GM12801 (cell line): ENCODE data around the gene ZBTB38.

ENCODE experiments used
- TF ChIP-seq, protein P1 (sequence below): IDR thresholded peaks from one replicate; pipeline ENCODE4 v1.5.1; 2011; ENCODE audit warnings: control low read depth; ENCODE audit not compliant: insufficient read length; ENCODE audit errors: extremely low read depth

Gene ZBTB38

DNA sequence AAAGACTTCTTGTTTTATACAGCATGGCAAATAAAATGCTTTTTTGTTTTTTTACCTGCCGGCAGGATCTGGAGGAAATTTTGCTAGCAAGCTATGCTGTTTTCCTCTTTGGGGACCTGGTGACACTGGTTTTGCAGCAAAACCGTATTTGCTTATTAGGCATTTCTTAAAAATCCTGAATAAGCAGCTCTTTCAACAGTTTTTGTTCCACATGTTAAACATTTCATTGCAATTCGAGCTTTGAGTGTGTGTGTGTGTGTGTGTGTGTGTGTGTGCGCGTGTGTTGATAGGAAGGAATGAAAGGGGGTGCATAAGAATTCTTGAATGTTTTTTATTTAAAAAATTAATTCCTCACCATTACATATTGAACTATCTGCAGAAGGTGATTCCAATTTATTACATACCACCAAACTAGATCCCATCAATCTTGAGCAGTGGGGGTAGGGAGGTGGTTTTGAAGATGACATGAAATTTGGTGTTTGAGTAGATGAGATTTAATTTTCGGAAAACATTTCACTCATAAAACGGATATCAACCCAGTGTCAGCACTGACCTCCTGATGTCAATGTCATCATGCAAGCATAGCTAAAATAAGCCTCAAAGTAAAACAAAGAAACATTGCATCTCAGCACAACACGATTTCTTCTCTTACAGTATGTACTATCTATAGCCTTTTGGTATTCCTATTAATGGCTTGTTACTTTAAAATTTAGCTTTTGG, 17.3 kb downstream of the ZBTB38 start:
- TF ChIP-seq, protein P1, sequence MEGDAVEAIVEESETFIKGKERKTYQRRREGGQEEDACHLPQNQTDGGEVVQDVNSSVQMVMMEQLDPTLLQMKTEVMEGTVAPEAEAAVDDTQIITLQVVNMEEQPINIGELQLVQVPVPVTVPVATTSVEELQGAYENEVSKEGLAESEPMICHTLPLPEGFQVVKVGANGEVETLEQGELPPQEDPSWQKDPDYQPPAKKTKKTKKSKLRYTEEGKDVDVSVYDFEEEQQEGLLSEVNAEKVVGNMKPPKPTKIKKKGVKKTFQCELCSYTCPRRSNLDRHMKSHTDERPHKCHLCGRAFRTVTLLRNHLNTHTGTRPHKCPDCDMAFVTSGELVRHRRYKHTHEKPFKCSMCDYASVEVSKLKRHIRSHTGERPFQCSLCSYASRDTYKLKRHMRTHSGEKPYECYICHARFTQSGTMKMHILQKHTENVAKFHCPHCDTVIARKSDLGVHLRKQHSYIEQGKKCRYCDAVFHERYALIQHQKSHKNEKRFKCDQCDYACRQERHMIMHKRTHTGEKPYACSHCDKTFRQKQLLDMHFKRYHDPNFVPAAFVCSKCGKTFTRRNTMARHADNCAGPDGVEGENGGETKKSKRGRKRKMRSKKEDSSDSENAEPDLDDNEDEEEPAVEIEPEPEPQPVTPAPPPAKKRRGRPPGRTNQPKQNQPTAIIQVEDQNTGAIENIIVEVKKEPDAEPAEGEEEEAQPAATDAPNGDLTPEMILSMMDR: no peak

DNA sequence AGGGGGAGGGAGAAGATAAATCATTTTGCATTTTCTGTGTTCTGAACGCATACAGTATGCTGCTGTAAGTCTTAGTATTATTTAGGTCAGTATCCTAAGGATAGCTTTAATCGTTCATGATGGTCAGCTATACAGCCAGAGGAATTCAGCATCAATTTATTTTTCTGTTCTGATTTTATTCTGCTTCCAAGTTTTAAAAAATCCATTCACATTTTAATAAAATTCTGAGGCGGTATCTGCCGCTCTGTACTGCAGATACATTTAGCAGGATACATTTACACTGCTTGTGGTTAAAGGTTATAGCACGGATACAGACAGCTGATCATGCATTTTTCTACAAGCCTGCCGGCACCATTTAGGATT, 17.8 kb downstream of the ZBTB38 start:
- TF ChIP-seq, protein P1: no peak

DNA sequence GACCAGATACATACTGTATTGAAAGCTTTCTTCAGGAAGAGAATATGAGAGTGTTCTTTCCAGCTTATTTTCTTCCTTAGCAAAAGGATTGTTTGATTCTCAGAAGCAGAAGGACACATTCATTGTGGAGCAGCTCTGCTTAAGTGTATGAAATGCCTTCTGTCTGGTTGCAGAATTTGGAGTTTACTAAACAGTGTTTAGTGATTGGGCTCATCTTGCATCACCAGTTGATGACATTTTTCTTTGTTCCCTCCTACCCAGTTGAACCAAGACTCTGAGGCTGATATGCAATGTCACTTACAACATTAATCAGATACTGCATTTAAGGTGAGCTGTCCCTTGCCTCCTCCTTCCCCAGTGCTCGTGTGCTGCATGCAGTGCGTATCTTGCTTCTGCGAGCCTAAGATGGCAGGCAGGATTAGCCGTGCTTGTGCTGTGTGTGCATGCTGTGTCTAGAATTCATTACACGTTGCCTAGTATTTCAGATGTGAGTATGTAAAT, 18.4 kb downstream of the ZBTB38 start:
- TF ChIP-seq, protein P1: no peak

DNA sequence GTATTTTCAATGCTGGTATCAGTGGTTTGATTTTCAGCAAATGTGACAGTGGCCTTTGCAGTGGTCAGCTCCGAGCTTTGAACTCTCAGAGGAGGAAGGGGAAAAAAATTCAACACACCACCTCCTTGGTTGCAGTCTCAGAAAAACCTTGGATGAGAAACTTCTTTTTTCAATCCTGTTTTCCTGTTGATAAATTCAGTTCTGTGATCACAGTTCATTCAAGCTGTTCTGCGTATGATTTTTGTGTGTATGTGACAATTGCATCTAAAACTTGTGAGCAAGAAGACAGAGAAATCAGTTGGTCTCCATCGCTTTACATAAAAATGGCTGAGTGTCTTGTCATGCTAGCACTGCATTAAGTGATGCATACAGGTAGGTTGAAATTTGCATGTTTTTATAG, 19.2 kb downstream of the ZBTB38 start:
- TF ChIP-seq, protein P1: no peak

DNA sequence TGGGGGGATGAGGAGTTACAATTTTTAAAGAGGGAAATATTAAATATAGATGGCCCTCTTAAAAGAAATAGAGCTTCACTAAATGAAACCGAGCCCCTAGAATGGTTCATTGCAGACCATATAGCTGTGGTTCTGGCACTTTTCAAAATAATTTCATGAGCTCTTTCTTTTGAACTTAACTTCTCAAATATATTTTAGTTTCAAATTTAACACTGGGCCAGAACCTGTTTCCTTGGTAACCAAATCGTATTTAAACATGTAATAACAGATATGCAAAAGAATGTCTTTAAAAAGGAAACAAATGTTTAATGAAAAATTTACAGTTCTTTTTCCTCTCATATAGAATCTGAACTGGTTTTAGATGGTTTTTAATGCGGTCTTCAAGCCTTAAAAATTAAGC, 20.1 kb downstream of the ZBTB38 start:
- TF ChIP-seq, protein P1: no peak

DNA sequence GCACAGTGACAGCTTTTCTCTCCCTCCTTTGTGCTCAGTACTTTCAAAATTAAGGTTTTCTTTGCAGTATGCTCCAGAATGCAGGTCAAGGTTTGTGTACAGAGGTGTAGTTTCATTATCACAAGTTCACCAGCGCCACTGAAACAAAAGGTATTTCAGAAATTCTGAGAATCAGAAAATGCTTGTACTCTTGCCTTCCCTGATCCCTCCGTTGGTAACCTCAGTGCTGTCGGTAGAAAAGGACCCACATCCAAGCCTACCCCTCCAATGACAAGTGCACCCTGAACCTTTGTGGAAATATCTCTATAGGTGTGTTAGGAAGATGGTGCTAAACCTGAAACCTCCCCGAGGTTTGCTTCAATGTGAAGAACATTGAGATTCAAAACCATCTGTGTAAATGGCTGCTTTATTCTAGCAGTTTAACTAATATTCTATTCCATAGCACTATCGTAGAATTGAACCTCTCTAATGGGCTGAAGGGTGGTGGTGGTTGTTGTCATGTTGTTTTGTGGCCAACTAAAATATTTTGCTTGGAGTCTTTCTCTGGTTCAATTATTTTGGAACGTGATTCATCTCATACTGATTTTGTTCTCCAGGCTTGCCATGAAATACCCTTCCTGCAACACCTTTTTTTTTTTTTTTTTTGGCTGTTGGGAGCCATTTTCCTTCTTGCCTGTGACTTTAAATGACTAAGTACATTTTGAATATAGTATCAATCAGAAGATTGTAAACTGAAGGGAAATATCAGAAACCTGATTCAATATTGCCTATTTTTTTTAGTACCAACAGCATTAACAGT, 20.7 kb downstream of the ZBTB38 start:
- TF ChIP-seq, protein P1: no peak

DNA sequence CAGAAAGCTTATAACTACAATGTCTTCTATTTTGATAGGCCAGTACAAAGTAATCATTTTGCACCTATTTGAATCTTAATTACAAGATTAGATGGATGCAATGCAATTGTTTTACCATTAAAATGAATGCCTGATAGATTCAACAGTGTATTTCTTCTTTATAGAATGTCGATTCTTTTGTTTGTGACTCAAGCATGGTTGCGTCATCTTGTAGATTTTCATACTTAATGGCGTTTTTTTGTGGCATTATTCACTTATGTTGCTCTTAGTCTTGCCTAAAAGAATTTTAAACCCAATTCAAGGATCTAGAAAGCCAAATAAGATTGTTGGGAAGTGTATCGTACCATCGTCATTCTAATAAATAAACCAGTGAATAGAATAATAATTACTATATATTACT, 21.4 kb downstream of the ZBTB38 start:
- TF ChIP-seq, protein P1: no peak
